T1000 (cell line): Measurements from ENCODE around the gene COL23A1.

ENCODE experiments used
- DNase-seq: peaks from one replicate; lab custom pipeline; 2025; ENCODE audit warnings: mixed read lengths; lab: John Stamatoyannopoulos, UW

COL23A1 gene

DNA sequence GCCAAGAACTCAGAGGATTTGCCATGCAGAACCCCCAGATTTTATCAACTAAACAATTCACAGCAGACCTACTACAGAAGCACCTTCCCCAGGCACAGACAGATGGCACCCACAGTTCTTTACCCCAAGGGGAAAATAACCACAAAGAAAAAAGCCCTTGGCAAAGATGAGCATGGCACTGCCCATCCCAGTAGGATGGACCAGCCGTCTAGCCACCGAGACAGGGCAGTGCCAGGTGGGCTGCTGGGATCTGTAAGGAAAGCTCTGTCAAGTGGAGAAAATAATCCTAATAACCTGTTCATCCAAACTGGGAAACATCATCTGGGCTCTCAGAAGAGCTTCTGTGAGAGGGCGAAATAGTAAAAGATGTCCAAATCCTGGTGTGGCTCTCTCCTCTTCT lies 130.0 kb downstream of the COL23A1 start:
- DNase-seq: no peak

DNA sequence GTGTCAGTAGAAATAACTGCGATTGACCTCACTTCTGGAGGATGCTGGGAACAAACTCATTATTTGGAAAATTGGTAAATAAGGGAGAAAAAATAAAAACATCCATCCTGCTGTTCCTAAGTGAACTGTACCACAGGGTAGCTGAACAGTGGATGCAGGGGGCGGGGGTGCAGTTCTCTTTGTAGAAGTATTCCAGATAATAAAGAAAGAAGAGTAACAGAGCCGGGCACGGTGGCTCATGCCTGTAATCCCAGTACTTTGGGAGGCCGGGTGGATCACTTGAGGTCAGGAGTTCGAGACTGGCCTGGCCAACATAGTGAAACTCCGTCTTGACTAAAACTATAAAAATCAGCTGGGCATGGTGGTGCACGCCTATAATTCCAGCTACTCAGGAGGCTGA lies 132.1 kb downstream of the COL23A1 start:
- no peak for DNase-seq

DNA sequence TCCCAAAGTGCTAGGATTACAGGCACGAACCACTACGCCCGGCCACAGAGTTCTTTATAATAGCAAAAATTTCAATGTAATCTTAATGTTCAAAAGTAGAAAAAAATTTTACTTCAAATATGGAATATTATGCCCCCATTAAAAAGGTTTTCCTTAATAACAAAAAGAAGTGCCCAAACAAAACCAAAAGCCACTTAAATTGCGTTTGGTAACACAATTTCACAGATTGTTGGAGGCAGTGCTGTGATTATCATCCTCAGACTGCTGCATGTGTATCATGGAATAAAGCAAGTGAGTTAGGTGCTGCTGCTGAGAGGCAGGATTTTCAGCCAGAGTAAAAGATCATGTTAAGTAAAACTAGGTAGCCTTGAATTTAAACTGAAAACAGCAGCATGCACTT lies 132.7 kb downstream of the COL23A1 start:
- no peak for DNase-seq

DNA sequence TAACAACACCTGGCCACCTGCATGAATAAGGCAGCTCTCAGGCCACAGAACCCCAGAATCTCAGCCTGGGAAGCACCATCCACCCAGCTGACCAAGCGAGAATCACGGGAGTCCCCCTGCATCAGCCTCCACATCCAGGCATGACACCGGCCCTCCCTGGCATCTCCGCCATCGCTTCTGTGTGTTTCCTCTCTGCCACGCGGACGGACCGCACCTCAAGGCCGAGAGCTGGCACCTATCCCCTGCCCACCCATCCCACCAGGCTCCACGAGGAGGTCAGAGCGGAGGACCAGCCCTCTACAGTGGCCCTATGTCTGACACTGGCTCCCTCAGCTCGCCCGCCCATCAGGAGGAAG lies 134.7 kb downstream of the COL23A1 start:
- DNase-seq: no peak

DNA sequence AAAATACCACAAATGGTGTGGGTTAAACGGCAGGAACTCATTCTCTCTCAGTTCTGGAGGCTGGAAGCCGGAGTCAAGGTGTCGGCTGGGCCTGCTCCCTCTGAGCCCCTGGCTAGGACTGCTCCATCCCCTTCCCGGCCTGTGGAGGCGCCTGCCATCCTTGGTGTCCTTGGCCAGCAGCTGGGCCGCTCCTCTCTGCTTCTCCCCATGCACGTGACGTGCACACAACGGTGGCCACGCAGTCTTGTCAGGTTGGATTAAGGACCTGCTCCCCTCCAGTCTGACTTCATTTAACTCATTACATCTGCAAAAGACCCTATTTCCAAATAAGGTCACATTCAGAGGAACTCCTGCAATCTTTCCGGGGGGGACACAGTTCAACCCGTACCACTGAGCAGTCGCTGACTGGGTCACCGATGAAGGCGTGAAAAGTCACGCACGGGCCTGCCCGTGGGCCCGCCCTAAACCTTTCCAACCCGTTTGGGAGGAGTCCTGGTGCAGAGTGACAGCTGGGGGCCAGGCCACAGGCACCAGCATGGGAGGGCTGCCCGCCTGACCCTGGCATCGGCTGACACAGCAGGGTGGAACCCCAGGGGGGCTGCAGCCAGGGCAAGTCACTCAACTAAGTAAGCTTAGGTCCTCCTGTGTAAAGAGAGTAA lies 135.2 kb downstream of the COL23A1 start:
- DNase-seq: no peak

DNA sequence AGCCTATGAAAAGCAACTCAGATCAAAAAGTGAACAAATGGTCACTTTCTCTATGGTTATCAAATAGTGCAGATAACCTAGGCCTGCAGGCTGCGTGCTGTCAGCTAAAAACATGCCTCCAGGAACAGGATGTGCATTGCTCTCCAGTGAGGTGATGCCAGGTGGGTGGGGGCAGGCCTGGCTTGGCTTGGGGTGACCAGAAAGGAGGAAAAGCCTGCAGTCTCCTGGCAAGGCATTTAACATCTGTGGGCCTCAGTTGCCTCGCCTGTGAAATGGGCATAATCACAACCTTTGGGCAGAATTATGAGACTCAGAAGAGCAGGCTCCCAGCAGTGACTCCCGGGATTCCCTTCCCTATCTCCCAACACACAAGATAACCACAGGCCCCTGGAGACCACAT lies 135.9 kb downstream of the COL23A1 start:
- no peak for DNase-seq

DNA sequence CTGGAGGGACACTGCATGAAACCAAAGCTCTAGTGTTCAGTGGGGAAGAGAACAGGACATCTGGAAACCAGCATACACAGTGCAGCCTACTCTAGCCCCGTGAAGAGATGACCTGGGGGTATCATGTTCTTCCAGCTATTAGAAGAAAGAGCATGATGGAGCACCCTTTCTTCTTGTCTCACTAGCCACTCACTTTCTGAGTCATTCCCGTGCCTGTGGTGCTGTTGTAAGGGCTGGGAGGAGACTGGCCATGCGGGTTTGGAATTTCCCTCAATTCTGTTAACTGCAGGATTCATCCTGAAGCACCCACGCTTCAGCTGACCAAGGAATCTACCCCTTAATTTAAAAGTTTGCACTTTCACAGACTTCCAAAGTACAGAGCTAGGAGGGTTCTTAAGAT lies 137.0 kb downstream of the COL23A1 start:
- DNase-seq: no peak

DNA sequence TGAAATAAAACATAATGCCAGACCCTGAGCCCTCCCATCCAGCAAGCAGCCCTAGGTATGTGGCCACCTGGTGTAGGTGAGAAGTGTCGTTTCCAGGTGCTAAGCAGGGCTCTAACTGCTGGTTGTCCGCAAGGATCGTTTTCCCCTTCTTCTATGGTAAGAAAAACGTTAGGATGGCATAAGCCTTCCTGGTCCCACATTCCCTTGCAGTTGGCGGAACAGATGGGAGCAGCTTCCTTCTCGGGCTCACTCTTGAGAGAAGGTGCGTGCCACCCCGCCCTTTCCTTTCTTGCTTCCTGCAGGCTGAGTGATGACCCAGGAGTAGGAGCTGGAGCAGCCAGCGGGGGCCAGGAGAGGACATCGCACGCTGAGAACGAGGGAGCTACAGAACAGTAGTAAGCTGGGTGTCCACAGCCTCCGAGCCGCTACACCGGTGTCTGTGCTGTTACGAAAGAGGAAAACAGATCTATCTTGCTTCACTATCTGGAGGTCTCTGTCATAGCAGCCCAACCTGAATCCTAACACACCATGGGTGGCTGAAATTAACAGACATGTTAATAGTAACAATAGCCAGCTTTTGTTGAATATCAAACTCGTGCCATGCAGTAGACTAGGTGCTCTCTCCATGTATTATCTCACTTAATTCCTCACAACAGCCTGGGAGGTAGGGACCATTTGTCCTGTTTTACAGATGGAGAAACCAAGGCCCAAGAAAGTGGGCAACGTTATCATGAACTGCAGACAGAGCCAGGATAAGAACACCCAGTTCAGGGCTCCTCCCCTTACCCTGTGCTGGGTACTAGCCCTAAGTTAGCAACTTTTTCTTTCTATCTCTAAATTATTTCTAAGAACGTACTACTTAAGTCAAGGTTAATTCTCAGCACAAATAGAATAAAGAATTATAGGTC lies 139.8 kb downstream of the COL23A1 start:
- no peak for DNase-seq

DNA sequence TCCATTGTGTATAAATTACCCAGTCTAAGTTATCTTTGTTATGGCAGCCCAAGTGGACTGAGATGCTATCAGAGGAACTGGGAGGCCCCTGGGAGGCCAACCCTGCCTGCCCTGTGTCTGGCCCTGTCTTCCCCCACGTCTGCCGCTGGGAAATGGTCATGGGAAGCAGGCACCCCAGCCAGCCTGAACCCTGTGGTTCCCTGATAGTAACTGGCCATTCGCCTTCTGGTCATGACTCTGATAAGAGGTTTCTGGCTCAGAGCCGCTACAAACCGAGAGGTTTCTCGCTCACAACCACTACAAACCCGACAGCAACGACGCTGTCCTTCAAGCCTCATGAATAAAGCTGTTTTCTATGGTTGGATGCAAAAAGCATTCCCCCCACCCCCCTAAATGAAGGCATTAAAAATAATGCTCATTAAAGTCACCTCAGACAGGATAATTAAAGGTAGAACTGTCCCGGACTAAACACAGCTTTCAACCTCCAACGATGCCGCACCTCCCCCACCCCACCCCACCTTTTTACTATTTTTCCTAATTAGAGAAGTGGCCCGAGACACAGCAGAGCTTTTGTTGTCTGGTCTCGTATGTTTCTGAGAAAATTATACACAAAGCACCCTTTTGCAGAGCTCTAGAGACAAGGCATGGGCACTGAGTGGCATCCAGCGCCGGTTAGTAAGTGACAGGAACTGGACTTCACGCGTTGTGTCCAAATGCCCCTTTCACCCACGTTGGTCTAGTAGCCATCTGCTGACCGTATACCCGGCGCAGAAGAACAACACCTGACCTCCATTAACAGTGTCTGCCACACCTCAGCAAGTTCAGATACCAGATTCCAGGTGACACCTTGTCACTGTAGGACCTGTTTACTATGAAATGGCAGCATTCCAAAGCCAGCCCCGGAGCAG lies 140.8 kb downstream of the COL23A1 start:
- no peak for DNase-seq

DNA sequence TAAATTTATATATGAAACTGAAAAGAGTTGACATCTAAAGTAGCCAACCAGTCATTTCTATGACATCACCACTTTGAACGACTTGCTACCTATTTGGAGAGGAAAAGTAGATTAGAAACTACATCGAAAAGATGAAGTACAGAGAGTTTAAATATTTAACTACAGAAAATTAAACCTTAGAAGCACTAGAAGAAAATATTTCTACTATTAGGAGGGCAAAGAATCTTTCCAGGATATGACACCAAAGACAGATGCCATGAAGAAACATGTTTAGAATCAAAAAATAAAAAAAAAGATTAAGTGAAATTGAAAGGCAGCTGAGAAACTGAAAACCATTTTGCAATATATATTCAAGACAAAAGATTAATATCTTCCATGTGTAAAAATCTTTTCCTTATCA lies 144.7 kb downstream of the COL23A1 start:
- DNase-seq: no peak

DNA sequence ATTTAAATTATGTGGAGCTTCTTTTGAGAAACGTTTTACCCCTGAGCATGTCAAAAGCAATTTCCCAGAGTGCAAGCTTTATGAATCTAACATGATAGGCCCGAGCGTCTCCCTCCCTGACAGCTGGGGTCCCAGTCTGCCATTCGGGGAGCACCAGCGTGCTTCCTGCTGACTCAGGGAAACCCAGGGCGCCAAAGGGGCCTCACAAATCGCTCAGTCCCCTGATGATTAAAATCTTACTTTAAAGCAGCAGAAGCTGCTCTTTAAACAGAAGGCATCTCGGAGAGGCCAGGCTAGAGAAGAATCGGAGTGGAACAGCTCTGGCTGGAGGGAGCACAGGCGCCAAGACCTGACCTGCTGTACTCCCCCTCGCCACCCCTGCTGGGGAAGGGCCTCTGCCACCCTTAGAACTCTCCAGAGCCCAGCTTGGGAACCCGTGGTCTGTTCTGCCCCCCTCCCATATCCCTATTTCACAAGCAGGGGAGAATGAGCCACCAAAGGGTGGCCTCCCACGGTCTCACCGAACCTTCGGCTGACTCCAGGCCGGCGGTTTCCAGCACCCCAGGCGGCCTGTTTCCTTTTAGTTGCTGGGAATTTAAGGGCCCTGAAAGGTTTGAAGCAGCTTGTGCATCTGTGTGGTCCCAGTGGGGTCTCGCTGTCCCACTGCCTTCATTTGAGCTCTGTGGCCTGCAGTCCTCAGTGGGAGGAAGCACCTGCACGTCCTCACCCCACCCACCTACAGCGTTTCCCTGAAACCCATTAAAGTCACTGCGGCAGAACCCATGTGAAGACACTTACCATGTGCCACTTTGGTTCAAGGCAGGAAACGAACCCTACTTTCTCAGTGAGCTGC lies 147.6 kb downstream of the COL23A1 start:
- no peak for DNase-seq

DNA sequence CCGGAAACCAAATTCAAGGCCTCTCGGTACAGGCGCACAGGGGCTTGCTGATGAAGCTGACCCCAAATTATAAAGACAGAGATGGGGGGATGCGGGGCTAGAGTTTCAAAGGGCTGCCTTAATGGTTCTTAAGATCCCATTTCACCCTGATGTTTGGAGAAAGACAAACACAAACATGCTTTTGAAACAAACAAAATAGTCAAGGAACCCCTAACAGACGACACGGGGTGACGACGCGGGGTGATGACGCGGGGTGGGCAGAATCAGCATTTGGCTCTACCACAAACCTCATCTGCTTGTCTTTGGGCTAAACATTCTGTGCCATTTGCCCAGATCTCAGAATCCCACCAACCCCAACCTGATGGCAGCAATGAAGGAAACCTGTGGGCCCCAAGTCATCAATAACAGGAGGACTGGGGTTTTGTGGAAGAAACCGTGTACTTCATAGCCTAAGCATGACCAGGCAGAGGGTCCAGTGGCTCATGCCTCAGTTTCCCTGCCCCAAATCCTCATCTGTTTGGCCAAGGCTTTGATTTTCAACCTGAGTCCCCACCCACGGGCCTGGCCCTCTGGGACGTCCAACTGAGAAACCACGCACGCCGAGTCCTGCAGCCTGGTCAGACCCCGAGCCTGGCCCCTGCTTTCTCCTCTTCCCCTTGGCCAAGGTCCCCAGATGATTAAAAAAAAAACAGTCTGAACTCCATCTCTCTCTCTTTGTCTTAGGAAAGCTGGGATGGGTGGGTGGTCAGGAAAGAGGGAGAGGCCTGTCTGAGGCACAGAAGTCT lies 148.5 kb downstream of the COL23A1 start:
- no peak for DNase-seq

DNA sequence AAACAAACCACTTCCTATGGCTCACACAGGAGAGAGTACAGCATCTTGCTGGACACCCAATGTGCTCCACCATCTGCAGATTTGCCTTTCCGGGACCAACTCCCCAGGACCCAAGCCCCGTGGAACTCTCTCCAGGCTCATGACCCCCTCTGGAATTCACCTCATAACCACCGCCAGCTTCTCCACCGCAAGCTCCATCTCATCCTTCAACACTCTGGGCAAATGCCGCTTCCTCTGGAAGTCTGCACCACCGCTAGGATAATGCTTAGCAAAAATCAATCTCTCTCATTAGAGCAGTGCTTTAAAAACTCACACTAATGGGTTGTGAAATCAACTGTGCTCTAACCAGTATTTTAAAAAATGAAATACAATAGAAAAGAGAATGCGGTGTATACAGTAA lies 150.0 kb downstream of the COL23A1 start:
- DNase-seq: no peak

DNA sequence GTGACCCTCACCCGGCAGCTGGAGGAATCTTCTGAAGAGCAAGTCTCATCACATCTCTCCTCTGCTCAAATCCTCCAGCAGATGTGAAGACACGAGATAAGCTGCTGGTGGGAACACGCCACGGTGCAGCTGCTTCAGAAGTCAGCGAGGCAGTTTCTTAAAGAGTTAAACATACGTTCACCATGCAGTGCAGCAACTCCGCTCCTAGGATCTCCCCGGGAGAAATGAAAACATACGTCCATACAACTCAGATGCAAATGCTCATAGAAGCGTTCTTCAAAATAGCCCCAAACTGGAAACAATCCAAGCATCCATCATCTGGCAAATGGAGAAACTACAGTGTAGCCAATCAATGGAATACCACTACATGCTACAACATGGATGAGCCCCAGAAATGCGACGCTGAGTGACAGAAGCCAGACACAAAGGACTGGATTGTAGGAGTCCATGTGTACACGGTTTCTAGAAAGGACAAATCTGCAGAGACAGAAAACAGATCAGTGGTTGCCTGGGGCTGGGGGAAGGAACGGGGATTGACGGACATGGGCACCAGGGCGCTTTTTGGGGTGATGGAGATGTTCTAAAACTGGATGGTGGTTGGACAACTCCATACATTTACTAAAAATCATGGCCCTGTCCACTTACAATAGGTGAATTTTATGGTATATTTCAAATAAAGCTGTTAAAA lies 150.6 kb downstream of the COL23A1 start:
- DNase-seq: no peak

DNA sequence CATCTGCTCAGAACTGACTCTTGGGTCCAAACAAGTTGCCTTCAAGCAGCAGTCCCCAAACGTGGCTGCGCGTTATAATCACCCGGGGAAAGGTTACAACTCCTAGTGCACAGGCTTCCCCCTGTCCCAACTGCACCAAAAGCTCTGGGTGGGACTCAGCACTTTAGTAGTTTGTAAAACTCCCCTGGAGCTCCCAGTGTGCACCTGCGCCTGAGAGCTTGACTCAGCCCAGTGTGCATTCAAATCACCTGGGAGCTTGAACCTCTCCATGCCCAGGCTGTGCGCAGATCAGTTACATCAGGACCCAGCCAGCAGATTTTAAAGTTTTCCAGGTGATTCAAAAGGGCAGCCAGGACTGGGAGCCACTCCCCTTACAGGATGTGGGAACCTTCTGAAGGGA lies 151.4 kb downstream of the COL23A1 start:
- DNase-seq: no peak

DNA sequence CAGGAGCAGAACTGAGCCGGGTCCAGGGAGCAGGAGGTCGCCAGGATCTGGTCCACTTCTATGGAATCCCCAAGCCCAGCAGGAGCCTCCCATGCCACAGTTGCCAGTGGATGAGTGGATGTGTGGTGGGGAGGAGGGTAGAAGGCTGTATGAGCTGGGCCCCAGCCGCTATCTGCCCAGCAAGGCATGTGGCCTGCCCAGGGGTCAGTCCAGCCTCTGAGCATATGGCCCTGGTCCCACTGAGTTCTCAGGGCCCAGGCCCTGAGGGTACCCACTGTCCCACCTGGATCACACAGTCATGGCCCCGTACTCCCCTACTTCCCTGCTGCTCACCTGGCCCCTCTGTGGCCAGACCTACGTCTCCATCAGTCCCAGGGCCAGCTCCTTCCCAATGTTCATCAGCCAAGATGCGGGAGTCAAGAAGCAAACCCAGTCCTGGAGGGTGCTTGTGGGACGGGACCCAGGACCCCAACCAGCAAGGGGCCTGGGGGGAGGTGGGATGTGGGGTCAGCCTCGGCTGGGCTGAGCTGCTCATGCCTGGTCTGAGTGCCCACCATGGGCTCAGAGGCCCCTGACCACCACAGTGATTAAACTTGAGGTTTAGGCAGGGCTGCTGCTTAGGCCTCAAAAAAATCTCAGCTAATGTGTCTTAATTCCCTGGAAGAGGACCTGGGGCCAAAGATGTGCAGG lies 152.7 kb downstream of the COL23A1 start:
- no peak for DNase-seq

DNA sequence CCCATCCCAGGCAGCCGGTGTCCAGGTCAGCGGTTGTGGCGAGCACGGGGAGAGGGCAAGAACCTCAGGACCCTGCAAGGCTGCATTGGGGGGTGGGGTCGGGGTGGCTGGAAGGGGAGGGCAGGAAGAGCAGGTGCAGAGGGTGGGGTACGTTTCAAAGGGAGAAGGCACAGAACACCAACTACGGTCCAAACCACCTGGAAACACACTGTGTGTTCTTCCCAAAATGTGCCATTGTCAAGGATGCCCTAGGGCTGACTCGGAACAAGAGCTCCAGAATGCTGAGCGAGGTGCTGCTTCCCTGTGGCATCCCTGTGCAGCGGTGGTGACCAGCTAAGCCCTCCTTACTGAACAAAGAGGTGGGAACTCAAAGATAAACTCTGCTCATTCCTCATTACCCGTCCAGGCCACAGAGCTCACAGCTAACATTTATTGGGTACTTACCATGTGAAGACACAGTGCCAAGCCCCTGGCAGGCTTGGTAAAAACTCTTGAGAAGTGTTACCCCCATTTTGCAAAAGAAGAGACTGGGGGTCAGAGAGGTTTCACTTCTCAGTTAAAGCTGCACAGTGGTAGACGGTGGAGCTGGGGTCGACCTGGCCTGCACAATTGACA lies 153.8 kb downstream of the COL23A1 start:
- DNase-seq: no peak

DNA sequence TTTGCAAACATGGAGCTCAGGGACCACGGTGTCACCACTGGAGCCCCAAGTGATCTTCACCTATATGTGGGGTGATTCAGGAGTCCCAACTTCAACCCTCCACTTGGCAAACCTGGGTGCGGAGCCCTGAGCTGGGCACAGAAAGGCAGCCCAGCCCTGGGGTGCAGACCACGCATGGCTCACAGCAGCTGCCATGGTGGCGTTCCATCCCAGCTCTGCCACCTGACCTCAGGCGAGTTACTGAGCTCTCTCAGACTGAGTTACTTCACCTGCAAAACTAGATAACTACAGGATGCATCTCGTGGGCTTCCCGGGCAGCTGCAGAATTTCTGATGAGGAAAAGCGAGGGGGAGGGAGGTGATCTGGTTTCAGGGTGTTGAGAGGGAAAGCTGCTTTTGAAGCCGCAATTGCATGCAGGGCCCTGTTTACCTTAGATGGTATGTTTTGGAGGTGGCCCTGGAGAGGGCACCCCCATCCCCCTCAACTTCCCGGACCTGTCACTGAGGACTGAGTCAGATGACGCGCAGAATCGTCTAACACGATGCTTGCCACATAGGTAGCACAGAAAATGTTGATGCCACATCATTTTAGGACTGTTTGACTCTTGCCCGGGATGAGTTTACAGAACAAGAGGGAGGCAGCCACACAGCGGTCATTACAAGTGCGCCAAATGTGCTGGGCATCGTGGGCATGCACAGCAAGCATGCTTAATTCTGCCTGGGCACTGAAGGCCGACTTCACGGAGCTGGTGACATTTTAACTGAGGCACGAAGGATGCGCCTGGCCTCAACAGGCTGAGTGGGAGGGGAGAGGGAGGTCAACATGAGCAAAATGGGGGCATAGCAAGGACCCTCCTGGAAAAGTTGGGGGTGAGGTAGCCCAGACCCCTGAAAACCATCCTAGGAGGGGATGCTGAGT lies 154.6 kb downstream of the COL23A1 start:
- DNase-seq: no peak
